Panc1 (cell line): ENCODE data around the gene TRIM41. TPM values are rescaled to one million over a fixed set of nuclear protein-coding genes. Genes with fewer than 3 reads are reported as not detected.

ENCODE experiments used
- ATAC-seq: fragments of 200-7000 bp; cut with Tn5 transposase; 2 replicates; pipeline ENCODE4 v1.9.1; 2020; ENCODE audit warnings: mild to moderate bottlenecking, moderate library complexity
- BruUV-seq: library from RNA; stranded (reverse); fragments of 400-500 nt; replicated peaks from 2 replicates; lab custom pipeline; 2021; lab: Mats Ljungman, UMichigan
- CTCF ChIA-PET: fragments of 300-600 bp; sonication (Branson Sonifier 250); formaldehyde crosslinking; loops from one replicate; lab custom pipeline; 2022; ENCODE audit warnings: antibody characterized with exemption; lab: Charles Lee
- POLR2A ChIA-PET: fragments of 300-600 bp; sonication (Branson Sonifier 250); formaldehyde crosslinking; loops from one replicate; lab custom pipeline; 2022; ENCODE audit warnings: antibody characterized with exemption; lab: Charles Lee
- DNase-seq: peaks from one replicate; pipeline ENCODE4 v3.0.0-alpha.2; 2010; ENCODE audit warnings: low read depth, low spot score
- H3K27ac ChIP-seq: 2 replicates; pipeline ENCODE4 v1.5.1; 2011; ENCODE audit warnings: mild to moderate bottlenecking, low read length, inconsistent platforms
- H3K27me3 ChIP-seq: fragments of 200-500 bp; sonication (Bioruptor generic); 2 replicates; pipeline ENCODE4 v1.6.0; 2014; ENCODE audit warnings: low read length, inconsistent platforms; ENCODE audit not compliant: control insufficient read depth, insufficient read depth
- H3K36me3 ChIP-seq: fragments of 200-500 bp; sonication (Bioruptor generic); 2 replicates; pipeline ENCODE4 v1.5.1; 2014; ENCODE audit warnings: inconsistent platforms, mild to moderate bottlenecking, low read length, moderate library complexity; ENCODE audit not compliant: control insufficient read depth, insufficient read depth
- H3K4me1 ChIP-seq: 2 replicates; pipeline ENCODE4 v1.5.1; 2011; ENCODE audit warnings: inconsistent platforms, mild to moderate bottlenecking, low read length, moderate library complexity; ENCODE audit not compliant: control insufficient read depth, insufficient read depth
- H3K4me3 ChIP-seq, 2 experiments: 2 replicates each; pipeline ENCODE4 v1.5.1; 2011 to 2012; ENCODE audit warnings: low read depth in 2 of 2, low read length in 2 of 2, mild to moderate bottlenecking in 2 of 2, inconsistent platforms in 1 of 2, moderate library complexity in 1 of 2
- H3K9me3 ChIP-seq: fragments of 200-500 bp; sonication (Bioruptor generic); 2 replicates; pipeline ENCODE4 v1.5.1; 2014; ENCODE audit warnings: low read depth, mild to moderate bottlenecking, inconsistent platforms, low read length, moderate library complexity; ENCODE audit not compliant: control insufficient read depth, insufficient read depth
- POLR2AphosphoS5 ChIP-seq: IDR thresholded peaks from 2 replicates; pipeline ENCODE4 v1.6.1; 2012; ENCODE audit warnings: mild to moderate bottlenecking, low read depth, low read length, moderate library complexity
- SIN3A ChIP-seq: IDR thresholded peaks from 2 replicates; pipeline ENCODE4 v1.6.1; 2012; ENCODE audit warnings: low read depth, mild to moderate bottlenecking, low read length, moderate library complexity, borderline replicate concordance; ENCODE audit not compliant: insufficient read depth
- TCF7L2 ChIP-seq: IDR thresholded peaks from 2 replicates; pipeline ENCODE4 v1.6.1; 2011; ENCODE audit warnings: mild to moderate bottlenecking, low read depth, low read length, inconsistent platforms
- in situ Hi-C: cut with HindIII; loops from 2 replicates; pipeline ENCODE4 v1.10.0; 2016; ENCODE audit warnings: low sequenced_read_pairs, low pct_unique_long_range_greater_than_20kb
- intact Hi-C: fragments of 100-400 bp; cut with micrococcal nuclease; formaldehyde crosslinking; loops from one replicate; pipeline ENCODE4 v1.10.0; 2022; ENCODE audit not compliant: unreplicated experiment
- total RNA-seq: library from RNA; stranded (reverse); gene quantifications from one replicate; pipeline ENCODE4 v1.2.1, GENCODE V29; 2021; ENCODE audit not compliant: unreplicated experiment
- TF ChIP-seq, protein P1 (sequence below), 2 experiments: IDR thresholded peaks; 2 replicates each; pipeline ENCODE4 v1.6.1; 2011 to 2012; ENCODE audit warnings: low read depth in 2 of 2, control low read depth in 1 of 2, low read length in 1 of 2, mild to moderate bottlenecking in 1 of 2, moderate library complexity in 1 of 2; ENCODE audit not compliant: insufficient read depth in 1 of 2
- TF ChIP-seq, protein P2 (sequence below): fragments of 450-650 bp; IDR thresholded peaks from 2 replicates; pipeline ENCODE4 v1.5.1; 2017; ENCODE audit warnings: mild to moderate bottlenecking

The TRIM41 gene
- total RNA-seq, 1 experiment from 2014 or later = 58.3 TPM

DNA sequence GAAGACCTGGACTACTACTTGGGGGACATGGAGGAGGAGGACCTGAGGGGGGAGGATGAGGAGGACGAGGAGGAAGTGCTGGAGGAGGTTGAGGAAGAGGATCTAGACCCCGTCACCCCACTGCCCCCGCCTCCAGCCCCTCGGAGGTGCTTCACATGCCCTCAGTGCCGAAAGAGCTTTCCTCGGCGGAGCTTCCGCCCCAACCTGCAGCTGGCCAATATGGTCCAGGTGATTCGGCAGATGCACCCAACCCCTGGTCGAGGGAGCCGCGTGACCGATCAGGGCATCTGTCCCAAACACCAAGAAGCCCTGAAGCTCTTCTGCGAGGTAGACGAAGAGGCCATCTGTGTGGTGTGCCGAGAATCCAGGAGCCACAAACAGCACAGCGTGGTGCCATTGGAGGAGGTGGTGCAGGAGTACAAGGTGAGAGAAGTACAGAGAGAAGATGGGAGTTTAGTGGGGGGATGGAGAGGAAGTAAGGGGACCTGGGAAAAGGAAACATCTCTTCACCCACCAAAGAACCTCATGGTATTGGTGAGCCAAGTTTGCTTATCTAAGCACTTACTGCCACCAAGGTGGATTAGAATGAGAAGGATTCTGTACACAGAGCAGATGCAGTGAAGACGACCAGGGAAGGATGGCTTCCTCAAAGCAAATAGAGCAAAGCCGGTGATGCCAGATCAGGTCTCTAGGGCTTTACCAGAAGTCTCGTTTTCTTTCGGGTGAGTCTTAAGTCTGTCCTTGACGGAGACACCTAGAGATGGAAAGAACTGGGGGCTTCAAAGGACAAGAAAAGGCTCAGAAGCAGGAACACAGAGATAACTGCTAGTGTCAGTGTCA is 1.5 kb downstream of the TRIM41 start:
- Histone ChIP-seq H3K27ac (peak overlapping the region; percentile 96), H3K36me3 (no peaks in the 10 kb centered on the region; the same call in 1 of the 2 replicates), H3K4me1 (peaks cover 21% of the 10 kb centered on the region), H3K9me3 (no peaks in the 10 kb centered on the region), H3K4me3 (peak overlapping the region; percentile 77 to 83), H3K27me3 (no peaks in the 10 kb centered on the region)
- ChIA-PET CTCF (no interaction called here), POLR2A (no interaction called here)
- no peak for ATAC-seq
- DNase-seq = no peak
- intact Hi-C loops (no loop called here), in situ Hi-C loops (no loop called here)
- BruUV-seq = no TSS peak
- TF ChIP-seq SIN3A (no peak), TCF7L2 (no peak), POLR2AphosphoS5 (no peak)
- TF ChIP-seq, protein P1, sequence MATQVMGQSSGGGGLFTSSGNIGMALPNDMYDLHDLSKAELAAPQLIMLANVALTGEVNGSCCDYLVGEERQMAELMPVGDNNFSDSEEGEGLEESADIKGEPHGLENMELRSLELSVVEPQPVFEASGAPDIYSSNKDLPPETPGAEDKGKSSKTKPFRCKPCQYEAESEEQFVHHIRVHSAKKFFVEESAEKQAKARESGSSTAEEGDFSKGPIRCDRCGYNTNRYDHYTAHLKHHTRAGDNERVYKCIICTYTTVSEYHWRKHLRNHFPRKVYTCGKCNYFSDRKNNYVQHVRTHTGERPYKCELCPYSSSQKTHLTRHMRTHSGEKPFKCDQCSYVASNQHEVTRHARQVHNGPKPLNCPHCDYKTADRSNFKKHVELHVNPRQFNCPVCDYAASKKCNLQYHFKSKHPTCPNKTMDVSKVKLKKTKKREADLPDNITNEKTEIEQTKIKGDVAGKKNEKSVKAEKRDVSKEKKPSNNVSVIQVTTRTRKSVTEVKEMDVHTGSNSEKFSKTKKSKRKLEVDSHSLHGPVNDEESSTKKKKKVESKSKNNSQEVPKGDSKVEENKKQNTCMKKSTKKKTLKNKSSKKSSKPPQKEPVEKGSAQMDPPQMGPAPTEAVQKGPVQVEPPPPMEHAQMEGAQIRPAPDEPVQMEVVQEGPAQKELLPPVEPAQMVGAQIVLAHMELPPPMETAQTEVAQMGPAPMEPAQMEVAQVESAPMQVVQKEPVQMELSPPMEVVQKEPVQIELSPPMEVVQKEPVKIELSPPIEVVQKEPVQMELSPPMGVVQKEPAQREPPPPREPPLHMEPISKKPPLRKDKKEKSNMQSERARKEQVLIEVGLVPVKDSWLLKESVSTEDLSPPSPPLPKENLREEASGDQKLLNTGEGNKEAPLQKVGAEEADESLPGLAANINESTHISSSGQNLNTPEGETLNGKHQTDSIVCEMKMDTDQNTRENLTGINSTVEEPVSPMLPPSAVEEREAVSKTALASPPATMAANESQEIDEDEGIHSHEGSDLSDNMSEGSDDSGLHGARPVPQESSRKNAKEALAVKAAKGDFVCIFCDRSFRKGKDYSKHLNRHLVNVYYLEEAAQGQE (IDR thresholded peaks at IDR 0.05; ENCODE audit: insufficient read depth in 1 of 2, low read depth in 2 of 2, low read length in 1 of 2) = no peak
- TF ChIP-seq, protein P2, sequence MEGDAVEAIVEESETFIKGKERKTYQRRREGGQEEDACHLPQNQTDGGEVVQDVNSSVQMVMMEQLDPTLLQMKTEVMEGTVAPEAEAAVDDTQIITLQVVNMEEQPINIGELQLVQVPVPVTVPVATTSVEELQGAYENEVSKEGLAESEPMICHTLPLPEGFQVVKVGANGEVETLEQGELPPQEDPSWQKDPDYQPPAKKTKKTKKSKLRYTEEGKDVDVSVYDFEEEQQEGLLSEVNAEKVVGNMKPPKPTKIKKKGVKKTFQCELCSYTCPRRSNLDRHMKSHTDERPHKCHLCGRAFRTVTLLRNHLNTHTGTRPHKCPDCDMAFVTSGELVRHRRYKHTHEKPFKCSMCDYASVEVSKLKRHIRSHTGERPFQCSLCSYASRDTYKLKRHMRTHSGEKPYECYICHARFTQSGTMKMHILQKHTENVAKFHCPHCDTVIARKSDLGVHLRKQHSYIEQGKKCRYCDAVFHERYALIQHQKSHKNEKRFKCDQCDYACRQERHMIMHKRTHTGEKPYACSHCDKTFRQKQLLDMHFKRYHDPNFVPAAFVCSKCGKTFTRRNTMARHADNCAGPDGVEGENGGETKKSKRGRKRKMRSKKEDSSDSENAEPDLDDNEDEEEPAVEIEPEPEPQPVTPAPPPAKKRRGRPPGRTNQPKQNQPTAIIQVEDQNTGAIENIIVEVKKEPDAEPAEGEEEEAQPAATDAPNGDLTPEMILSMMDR = no peak

DNA sequence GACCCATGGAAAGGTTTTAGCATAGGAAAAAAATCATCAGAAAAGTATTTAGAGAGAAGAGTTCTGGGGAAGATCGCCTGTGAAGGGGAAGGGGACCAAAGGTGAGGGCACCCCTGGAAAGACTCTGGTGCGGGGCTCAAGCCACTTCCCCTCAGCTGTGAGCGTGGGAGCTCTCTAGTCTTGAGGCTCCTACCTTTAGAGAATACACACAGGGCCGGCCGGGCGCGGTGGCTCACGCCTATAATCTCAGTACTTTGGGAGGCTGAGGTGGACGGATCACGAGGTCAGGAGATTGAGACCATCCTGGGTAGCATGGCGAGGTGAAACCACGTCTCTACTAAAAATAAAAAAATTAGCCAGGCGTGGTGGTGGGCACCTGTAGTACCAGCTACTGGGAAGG is 6.9 kb downstream of the TRIM41 start:
- TF ChIP-seq, protein P1 (IDR thresholded peaks at IDR 0.05; ENCODE audit: insufficient read depth in 1 of 2, low read depth in 2 of 2, low read length in 1 of 2) = no peak
- BruUV-seq = no TSS peak
- in situ Hi-C loops = no loop called here
- POLR2A ChIA-PET = no interaction called here
- DNase-seq = no peak
- Histone ChIP-seq H3K36me3 (no peaks in the 10 kb centered on the region), H3K27ac (no peak overlapping the region), H3K4me1 (peaks cover 8% of the 10 kb centered on the region), H3K9me3 (no peaks in the 10 kb centered on the region), H3K27me3 (no peaks in the 10 kb centered on the region), H3K4me3 (no peak overlapping the region)
- intact Hi-C loops = no loop called here
- ATAC-seq = no peak
- CTCF ChIA-PET = no interaction called here
